ENCODE results near the gene AAK1. TPM values are rescaled to one million over a fixed set of nuclear protein-coding genes. Genes with fewer than 3 reads are reported as not detected.

AAK1 gene
- total and polyA plus RNA-seq, 10 of the 15 experiments (the other 5 are each of a cell fraction or from before 2014, with no cell fraction given), result 2.9 to 41.4 (median 17.5) TPM

- no peak for TF ChIP-seq FOS (IDR thresholded peaks at IDR 0.05; ENCODE audit: borderline replicate concordance, extremely low read depth, insufficient read length)
- TF ChIP-seq POU2F2 (IDR thresholded peaks at IDR 0.05; ENCODE audit: borderline replicate concordance, low read depth, low read length), result no peak
- TF ChIP-seq, protein P1, sequence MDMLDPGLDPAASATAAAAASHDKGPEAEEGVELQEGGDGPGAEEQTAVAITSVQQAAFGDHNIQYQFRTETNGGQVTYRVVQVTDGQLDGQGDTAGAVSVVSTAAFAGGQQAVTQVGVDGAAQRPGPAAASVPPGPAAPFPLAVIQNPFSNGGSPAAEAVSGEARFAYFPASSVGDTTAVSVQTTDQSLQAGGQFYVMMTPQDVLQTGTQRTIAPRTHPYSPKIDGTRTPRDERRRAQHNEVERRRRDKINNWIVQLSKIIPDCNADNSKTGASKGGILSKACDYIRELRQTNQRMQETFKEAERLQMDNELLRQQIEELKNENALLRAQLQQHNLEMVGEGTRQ (IDR thresholded peaks at IDR 0.05; ENCODE audit: borderline replicate concordance, low read depth, low read length), result no peak
- TF ChIP-seq SRF (IDR thresholded peaks at IDR 0.05; ENCODE audit: low read depth in 2 of 2, low read length in 2 of 2), result no peak
Measured at GRCh38 chr2:69689466-69689865, 45.9 kb upstream of the AAK1 start (continued).

- H4K20me1 ChIP-seq (ENCODE audit: control insufficient read depth, insufficient read depth), result no peaks in the 10 kb centered on the region
- no peaks in the 10 kb centered on the region for H3K9me3 ChIP-seq (replicated peaks; ENCODE audit: control insufficient read depth, insufficient read depth, low read length)
- intact Hi-C loops (cut with micrococcal nuclease; ENCODE audit: unreplicated experiment) (no loop called here), in situ Hi-C loops (cut with MboI) (no loop called here)
- H3K4me1 ChIP-seq (ENCODE audit: control insufficient read depth, insufficient read depth, low read length), result peaks cover 3% of the 10 kb centered on the region
- no peak overlapping the region for H3K27ac ChIP-seq (ENCODE audit: control insufficient read depth, insufficient read depth)
- H2AFZ ChIP-seq (ENCODE audit: control insufficient read depth, low read depth, low read length), result no peak overlapping the region
- BruUV-seq (replicated peaks), result no TSS peak
- no peak for FAIRE-seq
- CTCF ChIA-PET, result interaction anchor here (1.3 kb wide), 1 partner anchor 123 kb away, joined by 3 read pairs; no protein-coding TSS in a partner anchor
- no peaks in the 10 kb centered on the region for H3K79me2 ChIP-seq (ENCODE audit: control insufficient read depth, insufficient read depth, low read length)
- no peak for TF ChIP-seq POLR2AphosphoS2 (IDR thresholded peaks at IDR 0.05; ENCODE audit: low read depth, low read length)
- TF ChIP-seq ELK1 (IDR thresholded peaks at IDR 0.05; ENCODE audit: low read depth, low read length), result no peak
- no peak for TF ChIP-seq NFYB (IDR thresholded peaks at IDR 0.05; ENCODE audit: insufficient read depth, low read depth, low read length)
- no peak for TF ChIP-seq IRF4 (IDR thresholded peaks at IDR 0.05; ENCODE audit: low read depth, low read length)
- TF ChIP-seq KLF5 (IDR thresholded peaks at IDR 0.05; ENCODE audit: partially characterized antibody), result no peak
- no peak for TF ChIP-seq CEBPB (IDR thresholded peaks at IDR 0.05; ENCODE audit: borderline replicate concordance in 1 of 2, low read depth in 2 of 2, low read length in 2 of 2)
- no peak for TF ChIP-seq BACH1 (IDR thresholded peaks at IDR 0.05; ENCODE audit: borderline replicate concordance)
- H3K4me3 ChIP-seq, result no peak overlapping the region
- WGBS (ENCODE audit: insufficient coverage, insufficient replicate concordance, low lambda C conversion rate, missing lambda C conversion rate), result 42% methylated on average over 7 of the region's 7 CpGs
- DNase-seq (ENCODE audit: low read depth, low spot score), result no peak
- no peaks in the 10 kb centered on the region for H3K27me3 ChIP-seq (replicated peaks in 1 of 2; ENCODE audit: control insufficient read depth in 2 of 2, insufficient read depth in 2 of 2, low read length in 1 of 2)
- RAD21 ChIA-PET (ENCODE audit: unreplicated experiment), result no interaction called here
- H3K9ac ChIP-seq (ENCODE audit: control insufficient read depth, insufficient read depth, low read length), result no peak overlapping the region
- no peak for ATAC-seq
- POLR2A ChIA-PET, result interaction anchor here (0.6 to 1.0 kb wide), 2 partner anchors 21 to 113 kb away, joined by 3 read pairs; no protein-coding TSS in a partner anchor
- H3K4me2 ChIP-seq (ENCODE audit: control insufficient read depth, insufficient read depth), result no peak overlapping the region
- no peaks in the 10 kb centered on the region for H3K36me3 ChIP-seq (ENCODE audit: control insufficient read depth in 2 of 2, insufficient read depth in 2 of 2, low read length in 1 of 2)
- SMC1A ChIA-PET (ENCODE audit: uncharacterized antibody, unreplicated experiment), result interaction anchor here (1.0 to 1.1 kb wide), 2 partner anchors 38 to 106 kb away, joined by 4 read pairs; no protein-coding TSS in a partner anchor
Measured at GRCh38 chr2:69687971-69688611, 44.6 kb upstream of the AAK1 start.

Measured in GM12878 (cell line).